CD4-positive, alpha-beta T cell treated with Interleukin-6 at 100 ng/mL for 8 hours (primary cell): ENCODE data around the gene TRPC4AP.
A peak's percentile ranks its signal among the peaks of the same experiment; 100 is the strongest.

Experiments
- DNase-seq: peaks from one replicate; pipeline ENCODE4 v3.0.0-alpha.2; 2020; ENCODE audit warnings: mixed read lengths, low spot score

TRPC4AP gene

DNA sequence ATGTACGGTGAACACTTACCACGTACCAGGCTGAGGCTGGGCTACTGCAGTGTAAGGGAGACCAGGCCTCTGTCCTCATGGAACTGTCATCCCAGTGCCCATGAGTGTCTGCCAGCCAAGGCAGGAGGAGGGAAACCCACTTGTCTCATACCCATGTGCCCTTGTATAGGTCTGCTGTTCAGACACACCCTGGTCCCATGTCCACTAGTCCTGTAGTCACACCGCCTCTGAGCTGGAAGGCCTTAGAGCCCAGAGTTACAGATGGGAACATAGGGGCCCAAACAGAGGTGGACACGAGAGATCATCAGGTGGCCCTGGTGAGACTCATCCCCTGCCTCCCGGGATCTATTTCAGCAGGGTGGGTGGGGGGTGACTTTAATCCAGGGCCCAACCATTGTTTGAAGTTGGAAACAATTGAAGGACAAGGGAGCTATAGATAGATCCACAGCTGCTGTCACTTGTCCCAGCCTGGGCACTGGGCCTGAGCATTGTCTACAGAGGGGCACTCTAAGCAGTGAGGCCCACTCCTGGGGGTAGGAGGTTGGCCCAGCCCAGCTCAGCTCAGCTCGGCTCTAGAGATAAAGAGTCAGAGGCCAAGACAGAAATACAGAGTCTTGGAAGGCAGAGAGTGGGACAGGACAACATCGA, 122.3 kb downstream of the TRPC4AP start:
- no peak for DNase-seq

DNA sequence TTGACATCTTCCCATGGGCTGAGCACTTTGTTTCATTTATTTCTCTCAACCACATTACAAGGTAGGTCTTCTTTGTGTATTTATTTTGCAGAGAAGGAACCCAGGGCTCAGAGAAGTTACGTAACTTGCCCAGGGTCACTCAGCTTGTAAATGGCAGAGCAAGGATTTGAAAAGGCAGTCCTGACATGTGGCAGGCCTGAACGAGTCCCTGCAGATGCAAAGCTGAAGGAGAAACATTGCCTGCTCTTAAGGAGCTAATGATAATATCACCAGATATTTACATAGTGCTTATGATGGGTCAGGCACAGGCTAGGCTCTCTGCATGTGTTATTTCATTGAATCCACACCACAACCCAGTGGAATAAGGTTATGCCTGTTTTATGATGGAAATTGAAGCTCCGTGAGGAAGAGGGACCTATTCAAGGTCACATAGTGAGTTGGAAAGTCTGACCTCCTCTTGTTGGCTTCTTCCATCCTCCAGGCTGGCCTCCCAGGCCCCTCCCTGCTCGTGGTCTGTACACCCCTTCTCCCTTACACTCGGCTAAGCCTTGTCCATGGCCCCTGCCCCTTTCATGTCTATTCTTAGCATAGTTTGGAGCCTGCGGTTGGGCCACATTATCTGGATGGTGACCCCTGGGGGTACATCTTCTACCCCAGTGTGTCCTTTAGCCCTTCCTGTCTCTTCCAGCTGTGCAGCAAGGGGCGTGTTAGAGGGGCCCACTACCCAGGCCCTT, 124.4 kb downstream of the TRPC4AP start:
- DNase-seq = no peak

DNA sequence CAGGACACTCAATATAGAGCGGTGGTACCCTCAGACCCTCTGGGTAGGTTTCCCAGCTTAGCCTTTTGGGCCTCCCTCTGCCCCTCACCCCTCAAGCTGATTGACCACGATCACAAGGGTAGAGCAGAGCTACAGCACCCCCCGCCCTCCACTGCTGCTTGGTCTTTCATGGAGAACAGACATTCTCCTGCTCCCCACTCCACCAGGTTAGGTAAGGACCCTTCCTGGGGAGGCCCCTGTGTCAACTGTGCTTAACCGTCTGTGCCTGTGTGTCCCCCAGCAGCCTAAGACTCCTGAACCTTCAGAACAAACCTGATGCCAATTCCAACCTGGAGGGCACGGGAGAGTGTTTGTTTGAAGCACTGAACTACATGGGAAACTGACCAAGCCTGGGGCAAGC, 125.2 kb downstream of the TRPC4AP start:
- DNase-seq = no peak

DNA sequence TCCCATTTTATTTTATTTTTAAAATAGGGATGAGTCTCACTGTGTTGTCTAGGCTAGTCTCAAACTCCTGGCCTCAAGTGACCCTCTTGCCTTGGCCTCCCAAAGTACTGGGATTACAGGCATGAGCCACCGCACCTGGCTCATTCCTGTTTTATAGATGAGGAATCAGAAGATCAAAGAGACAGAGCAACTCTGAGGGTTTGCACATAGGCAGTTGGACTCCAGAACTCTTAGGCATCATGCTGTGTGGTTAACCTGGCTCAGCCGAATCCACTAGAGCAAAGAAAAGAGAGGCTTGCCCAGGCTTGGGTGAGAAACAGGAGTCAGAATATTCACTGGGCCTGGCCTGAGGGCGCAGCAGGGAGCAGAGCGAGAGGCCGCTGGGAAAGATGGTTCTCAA, 127.6 kb downstream of the TRPC4AP start:
- DNase-seq = no peak

DNA sequence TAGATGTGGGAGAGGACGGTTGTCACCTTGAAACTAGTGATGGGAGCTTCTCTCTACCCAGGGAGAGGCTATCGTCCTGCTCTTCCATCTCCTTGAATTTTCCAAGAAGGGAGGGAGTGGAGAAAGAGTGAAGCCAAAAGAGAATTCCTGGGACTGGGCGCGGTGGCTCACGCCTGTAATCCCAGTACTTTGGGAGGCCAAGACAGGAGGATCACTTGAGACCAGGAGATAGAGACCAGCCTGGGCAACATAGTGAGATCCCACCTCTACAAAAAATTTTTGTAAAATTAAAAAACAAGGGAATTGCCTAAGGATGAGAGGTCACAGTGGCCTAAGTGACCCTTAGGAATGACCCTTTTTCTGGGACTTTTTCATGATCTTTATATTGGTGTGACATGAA, 128.1 kb downstream of the TRPC4AP start:
- no peak for DNase-seq

DNA sequence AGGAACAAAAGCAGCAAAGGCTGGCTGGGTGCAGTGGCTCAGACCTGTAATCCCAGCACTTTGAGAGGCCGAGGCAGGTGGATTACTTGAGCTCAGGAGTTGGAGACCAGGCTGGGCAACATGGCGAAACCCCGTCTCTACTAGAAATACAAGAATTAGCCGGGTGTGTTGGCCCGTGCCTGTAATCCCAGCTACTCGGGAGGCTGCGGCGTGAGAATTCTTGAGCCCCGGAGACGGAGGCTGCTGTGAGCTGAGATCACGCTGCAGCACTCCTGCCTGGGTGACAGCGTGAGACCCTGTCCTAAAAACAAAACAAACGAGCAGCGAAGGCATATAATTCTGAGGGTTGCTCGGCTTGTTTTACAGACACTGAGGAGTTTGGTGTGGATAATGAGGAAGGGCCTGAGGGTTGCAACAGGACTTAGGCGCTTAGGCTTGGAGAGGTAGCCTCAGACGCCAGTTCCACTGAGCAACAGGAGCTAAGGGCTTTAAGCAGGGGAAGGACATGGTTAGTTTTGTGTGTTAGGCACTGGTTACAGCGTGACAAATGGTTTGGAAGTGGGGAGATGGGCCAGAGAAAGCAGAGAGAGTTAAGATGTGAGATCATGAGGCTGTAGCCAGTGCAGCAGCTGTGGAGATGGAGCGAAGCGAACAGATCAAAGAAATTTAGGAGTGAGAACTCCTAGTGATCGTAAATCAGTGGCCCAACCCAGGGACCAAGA, 135.7 kb downstream of the TRPC4AP start:
- DNase-seq = no peak

DNA sequence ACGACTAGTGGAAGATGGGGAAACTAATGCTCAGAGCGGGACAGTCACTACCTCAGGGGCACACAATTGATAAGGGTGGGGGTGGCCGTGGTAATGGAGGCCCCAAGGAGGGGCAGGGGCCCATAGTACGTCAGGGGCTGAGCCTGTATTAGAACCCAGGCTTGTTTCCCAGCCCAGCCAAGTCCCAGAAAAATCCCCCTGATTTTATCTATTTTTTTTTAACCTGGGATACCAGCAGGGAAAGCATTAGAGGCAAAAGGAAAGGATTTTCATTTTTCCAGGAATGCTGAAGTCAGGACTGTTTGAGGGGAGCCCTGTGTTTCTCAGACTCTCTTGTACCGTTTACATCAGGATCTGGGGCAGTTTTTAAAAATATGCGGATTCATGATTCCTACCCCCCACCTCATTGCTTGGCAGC, 136.6 kb downstream of the TRPC4AP start:
- DNase-seq = no peak

DNA sequence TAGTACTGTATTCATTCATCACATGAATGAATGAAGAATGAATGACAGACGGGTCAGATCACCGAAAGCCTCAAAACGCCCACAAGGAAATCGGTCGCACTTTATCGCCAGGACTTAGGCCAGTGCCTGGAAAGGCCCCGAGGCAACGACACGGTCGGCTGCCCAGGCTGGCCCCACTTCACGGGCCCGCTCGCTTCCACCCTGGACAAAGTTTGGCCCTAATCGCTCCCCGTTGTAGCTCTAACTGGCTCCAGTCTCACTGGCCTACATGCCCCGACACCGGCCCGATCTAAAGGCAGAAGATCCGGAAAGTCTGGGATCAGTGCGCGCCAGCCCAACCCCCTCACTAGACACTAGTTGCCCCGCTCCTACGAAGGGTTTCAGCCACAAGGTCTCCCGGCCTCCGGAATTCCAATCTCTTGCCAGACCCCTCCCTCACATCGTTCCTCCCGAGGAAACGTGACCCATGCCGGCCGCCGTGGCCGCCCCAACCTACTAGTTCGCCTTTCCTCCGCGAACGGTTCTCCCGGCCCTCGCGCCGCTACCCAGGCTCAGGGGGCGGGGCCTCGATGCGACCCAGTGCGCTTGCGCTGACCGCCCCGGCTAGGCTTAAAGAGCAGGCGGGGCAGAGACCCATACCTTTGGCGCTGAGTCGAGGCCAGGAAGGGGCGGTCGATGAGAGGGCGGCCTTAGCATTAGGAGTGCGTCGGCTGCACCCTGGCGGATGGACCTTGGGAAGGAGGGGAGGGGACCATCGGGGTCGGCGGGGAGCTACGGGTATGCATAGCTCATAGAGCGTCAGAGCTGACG, 137.2 kb downstream of the TRPC4AP start, which contains the start of the genes GSS and MYH7B:
TSS of gene GSS (minus strand) at position 576 of the 810 bp plus-strand sequence. CDS start 3,954 bp downstream, outside the sequence.
TSS of gene MYH7B (plus strand) at position 638 of the 810 bp plus-strand sequence. CDS start 22,138 bp downstream, outside the sequence.
- peak; percentile 94 for DNase-seq

DNA sequence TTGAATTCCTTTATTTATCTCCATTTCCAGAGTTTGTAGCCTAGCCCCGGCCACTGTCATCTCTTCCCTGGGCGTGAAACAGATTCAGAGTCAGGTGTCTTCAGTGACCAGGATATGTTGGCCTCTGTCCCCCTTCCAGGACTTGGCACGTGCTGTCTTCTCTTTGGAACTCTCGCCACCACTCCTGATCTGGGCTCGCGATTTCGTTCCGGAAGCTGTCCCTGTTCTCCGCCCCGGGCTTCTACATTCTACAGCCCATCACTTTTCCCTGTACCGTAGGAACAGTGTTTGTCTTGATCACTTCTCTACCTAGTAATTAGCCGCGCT, 137.7 kb downstream of the TRPC4AP start:
- DNase-seq = no peak

DNA sequence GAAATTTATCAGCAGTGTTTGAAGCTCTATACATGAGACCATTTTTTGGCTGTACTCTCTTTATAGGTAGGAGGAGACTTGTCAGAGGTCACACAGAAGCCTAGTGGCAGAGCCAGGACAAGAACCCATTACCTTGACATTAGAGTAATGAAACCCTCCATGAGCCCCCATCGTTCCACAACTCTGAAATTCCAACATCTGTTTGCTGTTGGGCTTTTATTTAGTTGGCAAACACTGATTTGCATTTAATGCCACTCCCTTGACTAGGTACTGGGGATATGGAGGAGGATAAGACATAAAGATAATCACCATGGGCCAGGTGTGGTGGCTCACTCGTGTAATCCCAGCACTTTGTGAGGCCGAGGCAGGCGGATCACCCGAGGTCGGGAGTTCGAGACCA, 138.6 kb downstream of the TRPC4AP start:
- DNase-seq = no peak

DNA sequence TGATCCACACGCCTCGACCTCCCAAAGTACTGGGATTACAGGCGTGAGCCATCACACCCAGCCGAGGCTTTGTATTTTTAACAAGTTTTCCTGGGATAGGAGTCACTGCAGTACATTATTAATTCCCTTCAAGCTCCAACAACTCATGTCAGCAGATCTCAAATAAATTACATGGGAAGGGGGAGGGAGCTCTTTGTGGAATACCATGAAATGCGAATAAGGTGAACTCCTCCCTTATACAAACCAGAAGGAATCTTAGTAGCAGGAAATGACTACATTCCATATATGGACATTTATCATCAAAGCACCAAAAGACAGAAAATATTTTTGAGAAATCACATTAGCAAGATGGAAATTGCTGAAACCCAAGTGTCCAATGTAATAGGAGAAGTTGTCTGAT, 139.9 kb downstream of the TRPC4AP start:
- no peak for DNase-seq
